Activated T-helper 1 cell treated with anti-CD3 and anti-CD28 coated beads, Interleukin-12 subunit alpha, Interleukin-12 subunit beta, Interleukin-2, Interleukin-4 antibody, amounts not matched to agents 30 ng/mL and 10 ng/mL and 1 ng/mL, durations not matched to agents 14 hours and 24 hours and 36 hours (primary cell): ENCODE data around the gene SORBS2. TPM values are rescaled to one million over a fixed set of nuclear protein-coding genes. Genes with fewer than 3 reads are reported as not detected.
"Not testable (repeated sequence)": the region's sequence is repeated elsewhere in the genome, so short reads cannot be mapped to it uniquely, and the experiment has no call there.

Experiments used
- DNase-seq: peaks from one replicate; pipeline ENCODE4 v3.0.0; 2021; ENCODE audit warnings: low spot score
- H3K27ac Mint-ChIP-seq: one replicate; pipeline ENCODE4 v1.8.0; 2021; ENCODE audit warnings: mild to moderate bottlenecking, mixed read lengths
- H3K27me3 Mint-ChIP-seq: one replicate; pipeline ENCODE4 v1.8.0; 2022; ENCODE audit warnings: mild to moderate bottlenecking, moderate library complexity, mixed read lengths; ENCODE audit not compliant: insufficient read depth
- H3K36me3 Mint-ChIP-seq: one replicate; pipeline ENCODE4 v1.8.0; 2021; ENCODE audit warnings: low read depth, mixed read lengths
- H3K4me1 Mint-ChIP-seq: one replicate; pipeline ENCODE4 v1.8.0; 2021; ENCODE audit warnings: low read depth, mixed read lengths
- H3K4me3 Mint-ChIP-seq: one replicate; pipeline ENCODE4 v1.8.0; 2021; ENCODE audit warnings: mild to moderate bottlenecking, moderate library complexity, mixed read lengths
- H3K9me3 Mint-ChIP-seq: one replicate; pipeline ENCODE4 v1.8.0; 2021; ENCODE audit warnings: mixed read lengths
- intact Hi-C: fragments of 100-400 bp; cut with micrococcal nuclease; formaldehyde crosslinking; loops from one replicate; pipeline ENCODE4 v1.15.1; 2024
- total RNA-seq: library from RNA; stranded (reverse); gene quantifications from 2 replicates; pipeline ENCODE4 v1.2.3, GENCODE V29; 2022

The SORBS2 gene
- total RNA-seq, 1 donor from 2014 or later, result not detected

DNA sequence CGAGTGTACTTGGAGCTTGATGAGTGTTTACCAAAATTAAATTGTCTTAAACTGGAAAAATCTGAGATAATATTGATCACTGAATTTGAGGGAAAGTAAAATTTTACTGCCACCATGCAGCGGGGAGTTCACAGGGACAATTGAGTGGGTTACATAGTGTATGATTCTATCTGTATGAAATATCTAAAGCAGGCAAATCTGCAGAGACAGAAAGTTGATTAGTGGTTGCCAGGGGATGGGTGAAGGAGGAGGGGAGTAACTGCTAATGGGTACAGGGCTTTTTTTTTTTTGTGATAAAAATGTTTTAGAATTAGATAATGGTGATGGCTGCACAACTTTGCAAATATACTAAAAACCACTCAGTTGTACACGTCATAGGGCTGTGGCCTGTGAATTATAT, 241.3 kb downstream of the SORBS2 start:
- Mint-ChIP-seq H3K27ac (no peak overlapping the region), H3K27me3 (peaks cover 10% of the 10 kb centered on the region), H3K4me1 (no peaks in the 10 kb centered on the region), H3K4me3 (no peak overlapping the region), H3K9me3 (no peaks in the 10 kb centered on the region), H3K36me3 (no peaks in the 10 kb centered on the region)
- no peak for DNase-seq
- intact Hi-C loops, result no loop called here

DNA sequence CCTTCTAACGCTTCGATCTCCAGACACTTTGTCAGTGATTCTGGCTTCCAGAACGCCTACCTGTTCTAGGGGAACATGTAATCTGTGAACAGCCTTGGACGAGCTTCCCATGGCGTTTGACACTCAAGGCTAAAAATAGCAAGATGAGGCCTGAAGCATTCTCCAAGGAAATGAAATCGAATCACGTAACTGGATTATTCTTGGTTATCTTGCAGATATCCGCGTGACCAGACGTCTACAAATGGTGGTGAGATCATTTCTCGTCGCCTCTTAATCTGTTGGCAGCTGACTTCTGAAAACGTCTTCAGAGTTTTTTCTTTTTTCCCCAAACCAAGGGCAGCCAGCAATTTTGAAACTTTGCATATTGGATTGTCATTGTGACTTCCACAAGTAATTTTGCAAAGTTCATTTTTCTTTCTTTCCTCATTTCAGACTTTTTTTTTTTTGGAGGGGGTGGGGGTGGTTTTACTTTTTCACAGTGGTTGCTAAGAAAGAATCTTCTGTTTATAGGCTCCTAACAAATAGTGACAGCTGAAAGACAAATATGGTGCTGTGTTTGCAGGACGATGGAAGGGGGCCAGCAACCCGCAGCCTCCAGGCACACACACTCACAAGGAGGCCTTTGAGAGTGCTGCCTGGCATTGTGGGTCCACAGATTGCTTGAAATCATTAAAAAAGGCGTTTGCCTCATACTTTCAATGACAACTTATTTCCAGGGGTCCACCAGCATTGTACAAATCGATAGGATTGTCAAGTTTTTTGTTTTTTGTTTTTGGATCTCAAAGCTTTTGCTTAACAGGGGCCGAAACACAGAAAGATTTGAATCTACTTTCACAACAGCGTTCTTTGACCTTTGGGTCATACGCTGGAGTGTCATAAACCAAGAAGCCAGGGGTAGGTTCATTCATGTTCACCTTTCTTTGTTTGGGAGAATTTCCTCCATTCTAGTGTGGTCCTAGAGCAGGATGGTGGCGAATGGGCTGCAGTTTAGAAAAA, 244.3 kb downstream of the SORBS2 start:
- Mint-ChIP-seq H3K4me3 (no peak overlapping the region), H3K36me3 (no peaks in the 10 kb centered on the region), H3K9me3 (peaks cover 4% of the 10 kb centered on the region), H3K4me1 (no peaks in the 10 kb centered on the region), H3K27ac (no peak overlapping the region), H3K27me3 (peaks cover 7% of the 10 kb centered on the region)
- no peak for DNase-seq
- intact Hi-C loops, result no loop called here

DNA sequence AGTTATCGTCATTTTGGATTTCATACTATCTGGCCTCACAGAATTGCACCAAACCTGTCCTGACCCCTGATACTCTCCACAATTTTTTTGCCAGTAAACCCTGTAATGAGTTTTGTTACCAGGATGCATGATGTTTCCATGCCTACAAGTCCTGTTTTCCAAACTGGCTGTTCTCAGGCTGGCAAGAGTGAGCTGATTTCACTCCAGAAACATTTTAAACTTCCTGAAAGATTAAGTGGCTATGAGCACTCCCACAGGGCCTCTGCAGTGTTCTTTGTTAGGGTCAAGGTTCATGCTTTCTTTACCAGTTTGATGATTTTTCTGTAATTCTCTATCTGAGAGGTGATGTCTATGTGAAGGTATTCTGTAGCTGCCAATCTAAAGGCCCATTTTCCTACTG, 245.0 kb downstream of the SORBS2 start:
- Mint-ChIP-seq H3K27ac (no peak overlapping the region), H3K27me3 (peaks cover 7% of the 10 kb centered on the region), H3K4me3 (no peak overlapping the region), H3K36me3 (no peaks in the 10 kb centered on the region), H3K4me1 (no peaks in the 10 kb centered on the region), H3K9me3 (peaks cover 5% of the 10 kb centered on the region)
- no peak for DNase-seq
- intact Hi-C loops, result no loop called here

DNA sequence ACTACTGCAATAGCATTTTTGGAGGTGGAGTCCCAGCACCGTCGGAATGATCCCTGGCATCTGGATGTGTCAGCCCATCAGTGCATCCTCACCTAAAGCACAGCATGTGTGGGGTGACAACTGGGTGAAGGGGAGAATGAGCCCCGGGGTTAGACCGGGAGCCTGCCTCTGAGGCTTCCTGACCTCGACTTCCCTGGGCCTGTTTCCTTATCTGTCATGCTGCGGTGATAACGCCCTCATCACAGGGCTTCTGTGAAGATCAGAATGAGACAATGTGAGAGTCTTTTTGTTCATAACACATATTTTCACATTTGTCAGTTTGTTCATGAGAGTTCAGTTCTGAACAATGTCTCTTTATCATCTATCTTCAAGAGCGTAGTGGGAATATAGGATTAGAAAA, 245.6 kb downstream of the SORBS2 start:
- peaks cover 7% of the 10 kb centered on the region for H3K9me3 Mint-ChIP-seq
- H3K36me3 Mint-ChIP-seq, result no peaks in the 10 kb centered on the region
- intact Hi-C loops, result no loop called here
- no peaks in the 10 kb centered on the region for H3K4me1 Mint-ChIP-seq
- H3K27ac Mint-ChIP-seq, result no peak overlapping the region
- DNase-seq, result no peak
- no peak overlapping the region for H3K4me3 Mint-ChIP-seq
- peaks cover 7% of the 10 kb centered on the region for H3K27me3 Mint-ChIP-seq

DNA sequence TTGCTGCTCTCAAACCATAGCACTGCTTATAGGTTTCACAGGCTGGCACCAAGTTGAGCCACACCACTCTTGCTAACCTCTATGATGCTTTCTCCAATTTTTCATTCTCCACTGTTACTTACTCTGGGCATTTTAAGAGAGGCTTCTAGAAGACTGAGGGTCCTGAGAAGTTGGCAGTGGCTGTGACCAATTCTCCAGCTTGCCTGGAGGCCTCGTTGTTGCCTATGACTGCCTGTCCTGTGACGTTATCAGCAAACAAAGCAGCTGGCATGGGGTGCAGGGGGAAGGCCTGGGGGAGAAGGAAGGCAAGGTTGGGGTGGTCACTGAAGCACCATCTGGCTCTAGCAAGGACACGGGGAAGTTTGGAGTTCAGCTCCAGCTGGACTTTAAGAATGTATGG, 246.3 kb downstream of the SORBS2 start:
- Mint-ChIP-seq H3K9me3 (peaks cover 7% of the 10 kb centered on the region), H3K27ac (no peak overlapping the region)

DNA sequence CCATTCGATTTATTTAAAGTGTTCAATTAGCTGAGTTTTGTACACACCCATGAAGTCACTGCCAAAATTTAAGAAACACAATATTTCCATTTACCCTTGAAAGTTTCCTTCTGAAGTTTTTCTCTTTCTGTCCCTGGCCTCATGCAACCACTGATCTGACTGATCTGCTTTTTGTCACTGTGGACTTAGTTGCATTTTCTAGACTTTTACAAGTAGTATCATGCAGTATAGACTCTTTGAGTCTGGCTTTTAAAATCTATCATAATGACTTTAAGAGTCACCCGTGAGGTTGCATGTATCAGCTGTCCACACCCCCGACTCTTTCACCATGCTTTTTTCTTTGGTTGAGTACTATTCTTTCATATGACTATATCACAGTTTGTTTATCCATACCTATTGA, 247.6 kb downstream of the SORBS2 start:
- Mint-ChIP-seq H3K9me3 (peaks cover 7% of the 10 kb centered on the region), H3K27me3 (peaks cover 2% of the 10 kb centered on the region), H3K27ac (no peak overlapping the region), H3K4me3 (no peak overlapping the region), H3K4me1 (no peaks in the 10 kb centered on the region), H3K36me3 (no peaks in the 10 kb centered on the region)
- no peak for DNase-seq
- intact Hi-C loops, result no loop called here

More for the DNA sequence above, 246.3 kb downstream of the SORBS2 start:
- Mint-ChIP-seq H3K36me3 (no peaks in the 10 kb centered on the region), H3K4me1 (no peaks in the 10 kb centered on the region), H3K27me3 (peaks cover 5% of the 10 kb centered on the region), H3K4me3 (no peak overlapping the region)
- intact Hi-C loops, result no loop called here
- DNase-seq, result no peak

DNA sequence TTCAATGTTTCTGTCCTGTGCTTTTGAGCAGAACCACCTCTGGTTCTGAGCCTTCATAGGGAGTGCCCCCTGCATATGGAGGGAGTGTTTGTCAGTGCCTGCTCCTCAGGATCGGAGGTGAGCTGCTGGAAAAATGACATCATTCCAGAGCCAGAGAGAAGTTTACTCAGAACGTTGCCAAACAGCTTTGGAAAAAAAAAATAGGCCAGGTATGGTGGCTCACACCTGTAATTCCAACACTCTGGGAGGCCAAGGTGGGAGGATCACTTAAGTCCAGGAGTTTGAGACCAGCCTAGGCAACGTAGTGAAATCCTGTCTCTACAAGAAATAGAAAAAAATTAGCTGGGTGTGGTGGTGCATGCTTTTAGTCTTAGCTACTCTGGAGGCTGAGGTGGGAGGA, 249.5 kb downstream of the SORBS2 start:
- H3K27me3 Mint-ChIP-seq, result peaks cover 2% of the 10 kb centered on the region
- no peak overlapping the region for H3K4me3 Mint-ChIP-seq
- H3K4me1 Mint-ChIP-seq, result no peaks in the 10 kb centered on the region
- H3K36me3 Mint-ChIP-seq, result no peaks in the 10 kb centered on the region
- no peak for DNase-seq
- peaks cover 7% of the 10 kb centered on the region for H3K9me3 Mint-ChIP-seq
- no peak overlapping the region for H3K27ac Mint-ChIP-seq
- intact Hi-C loops, result no loop called here

DNA sequence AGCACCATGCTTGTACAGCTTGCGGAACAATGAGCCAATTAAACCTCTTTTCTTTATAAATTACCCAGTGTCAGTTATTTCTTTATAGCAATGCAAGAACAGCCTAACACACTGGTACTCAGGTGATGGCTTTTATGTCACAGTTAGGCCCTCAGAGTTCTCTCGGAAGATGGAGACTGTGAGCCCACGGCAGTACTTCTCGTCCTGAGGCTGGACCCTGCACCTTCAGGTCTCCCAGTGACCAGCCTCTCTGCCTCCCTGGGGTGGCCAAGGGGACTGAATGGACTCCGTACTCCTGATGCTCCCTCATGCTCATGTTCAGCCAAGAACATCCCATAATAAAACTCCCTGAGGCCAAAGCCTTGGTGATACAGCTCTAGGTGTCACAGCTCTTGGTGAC, 251.7 kb downstream of the SORBS2 start:
- Mint-ChIP-seq H3K4me3 (no peak overlapping the region), H3K4me1 (no peaks in the 10 kb centered on the region), H3K9me3 (peaks cover 7% of the 10 kb centered on the region), H3K27me3 (peaks cover 5% of the 10 kb centered on the region), H3K27ac (no peak overlapping the region), H3K36me3 (no peaks in the 10 kb centered on the region)
- DNase-seq, result no peak
- intact Hi-C loops, result no loop called here

DNA sequence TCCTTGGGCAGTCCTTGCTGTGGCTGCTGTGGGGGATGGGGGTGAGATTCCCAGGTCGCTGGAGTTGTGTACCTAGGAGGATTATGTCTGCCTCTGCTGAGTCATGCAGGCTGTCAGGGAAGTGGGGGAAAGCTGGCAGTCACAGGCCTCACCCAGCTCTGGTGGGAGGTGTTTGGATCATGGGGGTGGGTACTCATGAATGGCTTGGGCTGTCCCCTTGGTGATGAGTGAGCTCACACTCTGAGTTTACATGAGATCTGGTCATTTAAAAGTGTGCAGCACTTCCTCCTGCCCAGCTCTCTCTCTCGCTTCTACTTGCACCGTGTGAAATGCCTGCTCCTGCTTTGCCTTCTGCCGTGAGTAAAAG, 252.1 kb downstream of the SORBS2 start:
- peaks cover 7% of the 10 kb centered on the region for H3K9me3 Mint-ChIP-seq
- H3K27me3 Mint-ChIP-seq, result peaks cover 5% of the 10 kb centered on the region
- no peaks in the 10 kb centered on the region for H3K4me1 Mint-ChIP-seq
- intact Hi-C loops, result no loop called here
- DNase-seq, result no peak
- no peaks in the 10 kb centered on the region for H3K36me3 Mint-ChIP-seq
- no peak overlapping the region for H3K4me3 Mint-ChIP-seq
- H3K27ac Mint-ChIP-seq, result no peak overlapping the region

DNA sequence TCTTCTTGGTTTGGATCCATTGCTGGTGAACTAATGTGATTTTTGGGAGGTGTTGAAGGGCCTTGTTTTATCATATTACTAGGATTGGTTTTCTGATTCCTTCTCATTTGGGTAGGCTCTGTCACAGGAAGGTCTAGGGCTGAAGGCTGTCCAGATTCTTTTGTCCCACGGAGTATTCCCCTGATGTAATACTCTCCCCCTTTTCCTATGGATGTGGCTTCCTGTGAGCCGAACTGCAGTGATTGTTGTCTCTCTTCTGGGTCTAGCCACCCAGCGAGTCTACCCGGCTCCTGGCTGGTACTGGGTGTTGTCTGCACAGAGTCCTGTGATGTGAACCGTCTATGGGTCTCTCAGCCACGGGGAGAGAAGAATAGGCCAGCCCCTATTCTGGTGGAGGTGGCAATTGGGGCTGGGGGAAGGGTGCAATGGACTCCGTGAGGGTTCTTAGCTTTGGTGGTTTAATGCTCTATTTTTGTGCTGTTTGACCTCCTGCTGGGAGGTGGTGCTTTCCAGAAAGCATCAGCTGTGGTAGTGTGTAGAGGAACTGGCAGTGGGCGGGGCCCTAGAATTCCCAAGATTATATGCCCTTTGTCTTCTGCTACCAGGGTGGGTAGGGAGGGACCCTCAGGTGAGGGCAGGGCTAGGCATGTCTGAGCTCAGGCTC, 252.6 kb downstream of the SORBS2 start:
- H3K36me3 Mint-ChIP-seq, H3K4me1 Mint-ChIP-seq, H3K27me3 Mint-ChIP-seq, H3K4me3 Mint-ChIP-seq, intact Hi-C loops, DNase-seq, H3K9me3 Mint-ChIP-seq, H3K27ac Mint-ChIP-seq: not testable (repeated sequence)

DNA sequence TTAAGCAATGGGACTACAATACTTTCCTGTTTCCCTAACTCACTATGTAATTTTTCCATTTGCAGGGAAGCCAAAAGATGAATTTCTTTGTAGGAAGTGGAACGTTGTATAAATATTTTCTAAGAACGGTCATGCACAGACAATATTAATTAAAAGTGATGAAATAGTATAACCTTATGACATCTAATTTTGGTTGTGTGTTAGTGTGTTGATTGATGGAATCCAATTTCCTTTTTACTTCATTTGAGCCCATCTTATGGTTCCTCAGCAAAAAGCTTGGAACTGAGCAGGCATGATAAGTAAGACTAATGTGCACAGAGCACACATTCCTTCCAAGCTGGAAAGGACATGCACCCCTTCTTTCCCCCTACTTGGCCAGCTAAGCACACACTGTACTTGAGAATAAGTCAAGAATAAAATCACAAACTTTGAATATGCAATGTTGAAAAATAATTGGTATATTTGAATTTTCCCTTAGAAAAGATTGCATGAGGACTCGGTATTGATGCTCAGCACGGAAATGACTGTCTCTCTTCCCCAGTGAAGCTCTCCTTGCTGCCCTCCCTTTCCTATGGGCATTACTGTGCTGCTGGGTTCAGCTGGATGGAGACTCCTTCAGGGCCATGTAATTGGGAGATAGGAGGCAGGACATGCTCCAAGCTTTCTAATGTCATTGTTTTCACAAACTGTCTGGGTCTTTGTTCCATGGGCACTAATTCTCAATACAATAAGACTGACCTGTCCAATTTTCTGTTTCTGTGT, 257.4 kb downstream of the SORBS2 start:
- DNase-seq, result no peak
- H3K9me3 Mint-ChIP-seq, result no peaks in the 10 kb centered on the region
- intact Hi-C loops, result no loop called here
- no peaks in the 10 kb centered on the region for H3K36me3 Mint-ChIP-seq
- peaks cover 5% of the 10 kb centered on the region for H3K27me3 Mint-ChIP-seq
- H3K4me1 Mint-ChIP-seq, result no peaks in the 10 kb centered on the region
- H3K4me3 Mint-ChIP-seq, result no peak overlapping the region
- H3K27ac Mint-ChIP-seq, result no peak overlapping the region

DNA sequence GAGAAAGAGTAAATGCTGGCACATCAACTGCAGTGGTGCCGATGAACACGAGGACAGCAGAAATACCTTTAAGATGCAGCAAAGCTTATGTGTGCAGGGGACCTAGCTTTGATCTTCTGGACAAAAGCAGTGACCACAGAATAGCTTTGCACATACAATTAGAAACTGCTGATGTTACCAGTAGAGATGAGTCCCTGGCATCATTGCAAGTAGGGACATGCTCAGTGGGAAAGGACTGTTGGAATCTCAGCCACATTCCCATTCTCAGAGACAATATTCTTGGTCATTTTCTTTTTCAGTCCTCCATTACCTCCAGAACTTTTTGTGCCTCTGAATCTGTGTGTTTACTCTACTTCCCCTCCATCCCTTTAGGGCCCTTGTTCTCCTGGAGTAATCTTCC, 259.7 kb downstream of the SORBS2 start:
- intact Hi-C loops, result no loop called here
- Mint-ChIP-seq H3K36me3 (no peaks in the 10 kb centered on the region), H3K27me3 (peaks cover 5% of the 10 kb centered on the region), H3K4me1 (no peaks in the 10 kb centered on the region), H3K4me3 (no peak overlapping the region), H3K9me3 (no peaks in the 10 kb centered on the region), H3K27ac (no peak overlapping the region)
- DNase-seq, result no peak

DNA sequence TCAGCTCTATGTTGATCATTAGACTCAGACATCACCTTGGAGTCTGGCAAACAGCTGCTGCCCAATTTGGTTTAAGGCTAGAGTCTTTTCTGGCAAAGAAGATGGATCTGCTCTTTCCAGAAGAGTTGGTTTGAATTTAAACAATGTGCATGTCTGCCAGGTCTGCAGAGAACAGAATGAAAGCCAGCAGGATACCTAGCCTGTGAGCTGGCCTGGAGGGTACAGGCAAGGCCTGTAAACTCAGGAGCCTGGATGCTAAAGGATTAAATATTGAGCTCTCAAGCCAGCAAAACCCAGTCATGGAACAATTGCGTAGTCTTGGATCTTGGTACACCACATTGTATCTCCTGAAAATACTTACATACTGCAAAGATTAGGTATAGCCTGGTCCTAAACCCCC, 261.1 kb downstream of the SORBS2 start:
- intact Hi-C loops, result no loop called here
- Mint-ChIP-seq H3K36me3 (no peaks in the 10 kb centered on the region), H3K4me3 (no peak overlapping the region), H3K27ac (no peak overlapping the region), H3K27me3 (peaks cover 4% of the 10 kb centered on the region), H3K4me1 (no peaks in the 10 kb centered on the region), H3K9me3 (no peaks in the 10 kb centered on the region)
- DNase-seq, result no peak
